HepG2 (cell line): ENCODE measurements around the gene CD248. TPM values are rescaled to one million over a fixed set of nuclear protein-coding genes. Genes with fewer than 3 reads are reported as not detected.
A peak's percentile ranks its signal among the peaks of the same experiment; 100 is the strongest.

Experiments used
- LCORL ChIP-seq, 2 experiments: fragments of 450-650 bp in 1 of 2; sonication (generic) in 1 of 2; formaldehyde crosslinking in 1 of 2; IDR thresholded peaks; 2 replicates each; pipeline versions ENCODE4 v1.5.0 to v1.6.1; 2017 to 2020; ENCODE audit warnings: antibody characterized with exemption in 1 of 2, missing genetic modification reagents in 1 of 2
- MED8 ChIP-seq: sonication (generic); formaldehyde crosslinking; IDR thresholded peaks from 2 replicates; pipeline ENCODE4 v1.8.1; 2023; ENCODE audit warnings: mild to moderate bottlenecking, missing genetic modification reagents; ENCODE audit not compliant: insufficient replicate concordance
- NCOA1 ChIP-seq: sonication (generic); formaldehyde crosslinking; IDR thresholded peaks from 2 replicates; pipeline ENCODE4 v1.9.0; 2021; ENCODE audit warnings: missing genetic modification reagents
- NR0B2 ChIP-seq: sonication (generic); formaldehyde crosslinking; IDR thresholded peaks from 2 replicates; pipeline ENCODE4 v1.4.0; 2020; ENCODE audit warnings: mild to moderate bottlenecking, missing genetic modification reagents
- TEF ChIP-seq: sonication (generic); formaldehyde crosslinking; IDR thresholded peaks from 2 replicates; pipeline ENCODE4 v1.5.0; 2020; ENCODE audit warnings: missing genetic modification reagents
- TMF1 ChIP-seq: sonication (generic); formaldehyde crosslinking; IDR thresholded peaks from 2 replicates; pipeline ENCODE4 v1.8.1; 2022; ENCODE audit warnings: low read depth, missing genetic modification reagents
- ZNF10 ChIP-seq: sonication (generic); formaldehyde crosslinking; IDR thresholded peaks from 2 replicates; pipeline ENCODE4 v1.4.0; 2020; ENCODE audit warnings: mild to moderate bottlenecking, low read depth, missing genetic modification reagents, borderline replicate concordance
- ZNF136 ChIP-seq: sonication (generic); formaldehyde crosslinking; IDR thresholded peaks from 2 replicates; pipeline ENCODE4 v1.8.1; 2022; ENCODE audit warnings: low read depth, mild to moderate bottlenecking, moderate library complexity, missing genetic modification reagents
- ZNF18 ChIP-seq: sonication (generic); formaldehyde crosslinking; IDR thresholded peaks from 2 replicates; pipeline ENCODE4 v1.8.0; 2022; ENCODE audit warnings: mild to moderate bottlenecking, missing genetic modification reagents; ENCODE audit not compliant: insufficient replicate concordance
- ZNF343 ChIP-seq: sonication (generic); formaldehyde crosslinking; IDR thresholded peaks from 2 replicates; pipeline ENCODE4 v1.4.0; 2020; ENCODE audit warnings: mild to moderate bottlenecking, missing genetic modification reagents
- ZNF569 ChIP-seq: sonication (generic); formaldehyde crosslinking; IDR thresholded peaks from 2 replicates; pipeline ENCODE4 v1.5.0; 2020; ENCODE audit warnings: mild to moderate bottlenecking, missing genetic modification reagents, moderate library complexity, borderline replicate concordance
- ZNF879 ChIP-seq: sonication (generic); formaldehyde crosslinking; IDR thresholded peaks from 2 replicates; pipeline ENCODE4 v1.8.1; 2023; ENCODE audit warnings: missing genetic modification reagents
- polyA plus RNA-seq, 8 experiments: library from polyadenylated mRNA; depleted of rRNA in 3 of 8; stranded (reverse) in 7 of 8; unstranded in 1 of 8; fragments of >200 nt; fragmentation: Illumina TruSeq in 4 of 8; extraction: Trizol in 4 of 8; gene quantifications; 2 replicates each; pipeline versions ENCODE4 v1.2.1 to v1.2.3, GENCODE V29; 2011 to 2016; ENCODE audit warnings: low read depth in 4 of 8, missing spikeins in 1 of 8, mixed read lengths in 1 of 8; ENCODE audit not compliant: insufficient read depth in 1 of 8
- total RNA-seq, 5 experiments: library from RNA; depleted of rRNA; stranded (reverse); fragments of >200 nt; fragmentation: Illumina TruSeq; extraction: Trizol; gene quantifications; 2 replicates each; pipeline ENCODE4 v1.2.3, GENCODE V29; 2016; ENCODE audit warnings: low read depth in 1 of 5
- TF ChIP-seq, protein P1 (sequence below): sonication (generic); formaldehyde crosslinking; IDR thresholded peaks from 2 replicates; pipeline ENCODE4 v1.5.0; 2020; ENCODE audit warnings: mild to moderate bottlenecking, missing genetic modification reagents
- TF ChIP-seq, protein P2 (sequence below): sonication (generic); formaldehyde crosslinking; IDR thresholded peaks from 2 replicates; pipeline ENCODE4 v1.4.0; 2020; ENCODE audit warnings: missing genetic modification reagents
- TF ChIP-seq, protein P3 (sequence below): sonication (generic); formaldehyde crosslinking; IDR thresholded peaks from 2 replicates; pipeline ENCODE4 v1.5.0; 2020; ENCODE audit warnings: mild to moderate bottlenecking, missing genetic modification reagents, moderate library complexity

CD248 gene
- total and polyA plus RNA-seq, 2 of the 13 experiments (the other 11 are each of a cell fraction or from before 2014, with no cell fraction given), result 0.25 to 0.35 TPM

DNA sequence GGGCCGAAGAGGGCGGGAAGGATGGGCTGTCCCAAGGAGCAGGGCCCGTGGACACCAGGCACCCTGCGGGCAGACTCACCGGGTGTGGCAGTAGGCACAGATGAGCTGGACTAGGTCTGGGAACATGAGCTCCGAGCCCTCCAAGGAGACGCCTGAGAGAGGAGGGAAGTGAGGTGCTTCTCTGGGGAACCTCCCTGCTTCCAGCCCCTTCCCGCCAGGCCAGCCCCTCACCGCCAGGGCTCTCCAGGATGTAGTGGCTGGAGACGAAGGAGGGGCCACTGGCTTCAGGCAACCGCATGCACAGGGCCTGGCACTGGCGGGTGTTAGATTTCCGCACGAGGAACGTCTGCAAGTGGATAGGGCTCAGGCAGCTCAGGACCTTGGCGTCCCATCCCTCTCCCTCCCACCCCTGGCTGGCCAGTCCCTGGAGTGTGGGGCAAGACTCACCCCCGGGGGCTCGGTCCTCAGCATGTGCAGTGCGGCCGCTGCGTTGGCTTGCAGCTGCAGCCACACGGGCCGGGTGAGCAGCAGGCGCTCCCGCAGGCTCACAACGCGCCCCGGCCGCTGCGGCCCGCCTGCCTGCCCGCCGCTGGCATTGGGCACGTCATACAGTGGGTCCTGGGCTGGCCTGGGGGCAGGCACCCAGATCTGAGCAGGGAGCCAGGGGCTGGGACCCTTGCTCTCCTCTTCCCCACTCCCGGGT, 18.8 kb upstream of the CD248 start (continued):
- TF ChIP-seq, protein P1, sequence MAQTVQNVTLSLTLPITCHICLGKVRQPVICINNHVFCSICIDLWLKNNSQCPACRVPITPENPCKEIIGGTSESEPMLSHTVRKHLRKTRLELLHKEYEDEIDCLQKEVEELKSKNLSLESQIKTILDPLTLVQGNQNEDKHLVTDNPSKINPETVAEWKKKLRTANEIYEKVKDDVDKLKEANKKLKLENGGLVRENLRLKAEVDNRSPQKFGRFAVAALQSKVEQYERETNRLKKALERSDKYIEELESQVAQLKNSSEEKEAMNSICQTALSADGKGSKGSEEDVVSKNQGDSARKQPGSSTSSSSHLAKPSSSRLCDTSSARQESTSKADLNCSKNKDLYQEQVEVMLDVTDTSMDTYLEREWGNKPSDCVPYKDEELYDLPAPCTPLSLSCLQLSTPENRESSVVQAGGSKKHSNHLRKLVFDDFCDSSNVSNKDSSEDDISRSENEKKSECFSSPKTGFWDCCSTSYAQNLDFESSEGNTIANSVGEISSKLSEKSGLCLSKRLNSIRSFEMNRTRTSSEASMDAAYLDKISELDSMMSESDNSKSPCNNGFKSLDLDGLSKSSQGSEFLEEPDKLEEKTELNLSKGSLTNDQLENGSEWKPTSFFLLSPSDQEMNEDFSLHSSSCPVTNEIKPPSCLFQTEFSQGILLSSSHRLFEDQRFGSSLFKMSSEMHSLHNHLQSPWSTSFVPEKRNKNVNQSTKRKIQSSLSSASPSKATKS (CRISPR knock-in tag), result no peak
- TF ChIP-seq TMF1 (CRISPR knock-in tag) (no peak), ZNF18 (CRISPR knock-in tag) (no peak), ZNF569 (CRISPR knock-in tag) (no peak), MED8 (no peak), ZNF343 (CRISPR knock-in tag) (0 out of 2 replicates have a peak, but pooled peaks have one; percentile 8), ZNF136 (CRISPR knock-in tag) (no peak), NR0B2 (CRISPR knock-in tag) (0 out of 2 replicates have a peak, but pooled peaks have one; percentile 6), ZNF879 (CRISPR knock-in tag) (no peak), TEF (CRISPR knock-in tag) (no peak), ZNF10 (CRISPR knock-in tag) (no peak), NCOA1 (CRISPR knock-in tag) (no peak), LCORL (IDR thresholded peaks at IDR 0.05) (no peak), LCORL (CRISPR knock-in tag; IDR thresholded peaks at IDR 0.05) (no peak)
- TF ChIP-seq, protein P2, sequence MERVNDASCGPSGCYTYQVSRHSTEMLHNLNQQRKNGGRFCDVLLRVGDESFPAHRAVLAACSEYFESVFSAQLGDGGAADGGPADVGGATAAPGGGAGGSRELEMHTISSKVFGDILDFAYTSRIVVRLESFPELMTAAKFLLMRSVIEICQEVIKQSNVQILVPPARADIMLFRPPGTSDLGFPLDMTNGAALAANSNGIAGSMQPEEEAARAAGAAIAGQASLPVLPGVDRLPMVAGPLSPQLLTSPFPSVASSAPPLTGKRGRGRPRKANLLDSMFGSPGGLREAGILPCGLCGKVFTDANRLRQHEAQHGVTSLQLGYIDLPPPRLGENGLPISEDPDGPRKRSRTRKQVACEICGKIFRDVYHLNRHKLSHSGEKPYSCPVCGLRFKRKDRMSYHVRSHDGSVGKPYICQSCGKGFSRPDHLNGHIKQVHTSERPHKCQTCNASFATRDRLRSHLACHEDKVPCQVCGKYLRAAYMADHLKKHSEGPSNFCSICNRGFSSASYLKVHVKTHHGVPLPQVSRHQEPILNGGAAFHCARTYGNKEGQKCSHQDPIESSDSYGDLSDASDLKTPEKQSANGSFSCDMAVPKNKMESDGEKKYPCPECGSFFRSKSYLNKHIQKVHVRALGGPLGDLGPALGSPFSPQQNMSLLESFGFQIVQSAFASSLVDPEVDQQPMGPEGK (CRISPR knock-in tag), result peak; percentile 28; the same call in 1 of the 2 replicates
- TF ChIP-seq, protein P3, sequence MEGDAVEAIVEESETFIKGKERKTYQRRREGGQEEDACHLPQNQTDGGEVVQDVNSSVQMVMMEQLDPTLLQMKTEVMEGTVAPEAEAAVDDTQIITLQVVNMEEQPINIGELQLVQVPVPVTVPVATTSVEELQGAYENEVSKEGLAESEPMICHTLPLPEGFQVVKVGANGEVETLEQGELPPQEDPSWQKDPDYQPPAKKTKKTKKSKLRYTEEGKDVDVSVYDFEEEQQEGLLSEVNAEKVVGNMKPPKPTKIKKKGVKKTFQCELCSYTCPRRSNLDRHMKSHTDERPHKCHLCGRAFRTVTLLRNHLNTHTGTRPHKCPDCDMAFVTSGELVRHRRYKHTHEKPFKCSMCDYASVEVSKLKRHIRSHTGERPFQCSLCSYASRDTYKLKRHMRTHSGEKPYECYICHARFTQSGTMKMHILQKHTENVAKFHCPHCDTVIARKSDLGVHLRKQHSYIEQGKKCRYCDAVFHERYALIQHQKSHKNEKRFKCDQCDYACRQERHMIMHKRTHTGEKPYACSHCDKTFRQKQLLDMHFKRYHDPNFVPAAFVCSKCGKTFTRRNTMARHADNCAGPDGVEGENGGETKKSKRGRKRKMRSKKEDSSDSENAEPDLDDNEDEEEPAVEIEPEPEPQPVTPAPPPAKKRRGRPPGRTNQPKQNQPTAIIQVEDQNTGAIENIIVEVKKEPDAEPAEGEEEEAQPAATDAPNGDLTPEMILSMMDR (CRISPR knock-in tag), result 0 out of 2 replicates have a peak, but pooled peaks have one; percentile 10
